Esophagus muscularis mucosa (tissue), 4 donors: Measurements from ENCODE around the gene THUMPD3. TPM values are rescaled to one million over a fixed set of nuclear protein-coding genes. Genes with fewer than 3 reads are reported as not detected.

ENCODE experiments used
- DNase-seq: peaks from one replicate; pipeline ENCODE4 v3.0.0-alpha.2; 2017; ENCODE audit errors: extremely low spot score
- H3K27ac ChIP-seq, 4 donors: fragments of 200-600 bp; sonication (generic); replicated peaks in 1 of 4; 1 replicate in 3 of 4; 2 replicates in 1 of 4; pipeline ENCODE4 v1.5.1; 2016 to 2019; ENCODE audit warnings: mild to moderate bottlenecking in 1 of 4
- H3K27me3 ChIP-seq, 4 donors: fragments of 200-600 bp; sonication (generic); one replicate each; pipeline versions ENCODE4 v1.5.1 to v1.6.0; 2016 to 2019
- H3K36me3 ChIP-seq, 4 donors: fragments of 200-600 bp; sonication (generic); one replicate each; pipeline ENCODE4 v1.5.1; 2016 to 2019
- H3K4me1 ChIP-seq, 4 donors: fragments of 200-600 bp; sonication (generic); one replicate each; pipeline ENCODE4 v1.5.1; 2016 to 2019
- H3K4me3 ChIP-seq, 4 donors: fragments of 200-600 bp; sonication (generic); 1 replicate in 2 of 4; 2 replicates in 2 of 4; pipeline ENCODE4 v1.5.1; 2016 to 2019; ENCODE audit warnings: mild to moderate bottlenecking in 4 of 4, moderate library complexity in 1 of 4
- H3K9me3 ChIP-seq, 4 donors: fragments of 200-600 bp; sonication (generic); 1 replicate in 3 of 4; 2 replicates in 1 of 4; pipeline ENCODE4 v1.5.1; 2016 to 2019
- EP300 ChIP-seq: sonication (generic); formaldehyde crosslinking; IDR thresholded peaks from one replicate; pipeline ENCODE4 v1.6.1; 2017; ENCODE audit warnings: antibody characterized with exemption
- POLR2A ChIP-seq: fragments of 450-650 bp; IDR thresholded peaks from one replicate; pipeline ENCODE4 v1.6.1; 2017; ENCODE audit warnings: antibody characterized with exemption, moderate library complexity, mild to moderate bottlenecking, low read depth
- POLR2AphosphoS5 ChIP-seq, 2 donors: sonication (generic); formaldehyde crosslinking; IDR thresholded peaks; one replicate each; pipeline ENCODE4 v1.6.1; 2017; ENCODE audit warnings: antibody characterized with exemption in 2 of 2
- WGBS: methylation state at CpG from one replicate; pipeline ENCODE4 v1.1.5; 2018; 5-methylcytosine and 5-hydroxymethylcytosine counted together
- intact Hi-C: fragments of 100-400 bp; cut with DNase I; formaldehyde crosslinking; loops from one replicate; pipeline ENCODE4 v1.15.1; 2023
- total RNA-seq, 4 donors: library from RNA; depleted of rRNA; stranded (reverse); fragments of >200 nt; gene quantifications; one replicate each; pipeline versions ENCODE4 v1.1.0 to v1.2.1, GENCODE V29; 2016
- TF ChIP-seq, protein P1 (sequence below), 3 experiments: fragments of 200-600 bp in 2 of 3; fragments of 450-650 bp in 1 of 3; sonication (generic) in 2 of 3; IDR thresholded peaks; one replicate each; pipeline ENCODE4 v1.5.1; 2017 to 2019; ENCODE audit warnings: antibody characterized with exemption in 3 of 3, mild to moderate bottlenecking in 2 of 3, moderate library complexity in 1 of 3

THUMPD3 gene
- total RNA-seq, 4 donors from 2014 or later: 23.8 to 37.4 (median 26.1) TPM

GRCh38 chr3:9422712-9423424 is 60.0 kb downstream of the THUMPD3 start:
- Histone ChIP-seq H3K36me3 (peaks cover 9 to 24% (median 15%) of the 10 kb centered on the region in 4 donors), H3K4me1 (peaks cover 61 to 92% (median 84%) of the 10 kb centered on the region in 4 donors), H3K27ac (peak overlapping the region; percentile 83 to 87 (median 84)), H3K9me3 (no peaks in the 10 kb centered on the region), H3K27me3 (no peaks in the 10 kb centered on the region), H3K4me3 (peak overlapping the region in 3 of 4 donors; percentile 13 to 19 (median 15))
- WGBS: 8% methylated on average over 5 of the region's 5 CpGs
- peak; percentile 93 for DNase-seq
- no peak for TF ChIP-seq POLR2A
- TF ChIP-seq POLR2AphosphoS5 (IDR thresholded peaks at IDR 0.05): peak; percentile 86 to 88
- TF ChIP-seq EP300: no peak
- TF ChIP-seq, protein P1, sequence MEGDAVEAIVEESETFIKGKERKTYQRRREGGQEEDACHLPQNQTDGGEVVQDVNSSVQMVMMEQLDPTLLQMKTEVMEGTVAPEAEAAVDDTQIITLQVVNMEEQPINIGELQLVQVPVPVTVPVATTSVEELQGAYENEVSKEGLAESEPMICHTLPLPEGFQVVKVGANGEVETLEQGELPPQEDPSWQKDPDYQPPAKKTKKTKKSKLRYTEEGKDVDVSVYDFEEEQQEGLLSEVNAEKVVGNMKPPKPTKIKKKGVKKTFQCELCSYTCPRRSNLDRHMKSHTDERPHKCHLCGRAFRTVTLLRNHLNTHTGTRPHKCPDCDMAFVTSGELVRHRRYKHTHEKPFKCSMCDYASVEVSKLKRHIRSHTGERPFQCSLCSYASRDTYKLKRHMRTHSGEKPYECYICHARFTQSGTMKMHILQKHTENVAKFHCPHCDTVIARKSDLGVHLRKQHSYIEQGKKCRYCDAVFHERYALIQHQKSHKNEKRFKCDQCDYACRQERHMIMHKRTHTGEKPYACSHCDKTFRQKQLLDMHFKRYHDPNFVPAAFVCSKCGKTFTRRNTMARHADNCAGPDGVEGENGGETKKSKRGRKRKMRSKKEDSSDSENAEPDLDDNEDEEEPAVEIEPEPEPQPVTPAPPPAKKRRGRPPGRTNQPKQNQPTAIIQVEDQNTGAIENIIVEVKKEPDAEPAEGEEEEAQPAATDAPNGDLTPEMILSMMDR (IDR thresholded peaks at IDR 0.05): peak; percentile 62 to 71 (median 65)
- intact Hi-C loops: loop anchor here (2.0 to 5.0 kb wide), 2 partner anchors 22 to 71 kb away; no protein-coding TSS in a partner anchor

- Histone ChIP-seq H3K4me1 (peaks cover 24 to 49% (median 37%) of the 10 kb centered on the region in 4 donors), H3K27ac (peak overlapping the region in 1 of 4 donors; percentile 6), H3K27me3 (no peaks in the 10 kb centered on the region), H3K9me3 (no peaks in the 10 kb centered on the region), H3K4me3 (no peak overlapping the region), H3K36me3 (peaks cover 50 to 77% (median 61%) of the 10 kb centered on the region in 4 donors)
- TF ChIP-seq, protein P1 (IDR thresholded peaks at IDR 0.05): no peak
- no peak for TF ChIP-seq POLR2A
- TF ChIP-seq POLR2AphosphoS5 (IDR thresholded peaks at IDR 0.05): no peak
- TF ChIP-seq EP300: no peak
- intact Hi-C loops: loop anchor here (5.0 kb wide), 2 partner anchors 36 to 66 kb away; partner anchors contain the start of gene THUMPD3
- DNase-seq: no peak
These were observed 65.6 kb downstream of the THUMPD3 start for GRCh38 chr3:9428411-9428810.

GRCh38 chr3:9430733-9431132 is 67.9 kb downstream of the THUMPD3 start:
- no peak for DNase-seq
- intact Hi-C loops: loop anchor here (5.0 kb wide), 1 partner anchor 48 kb away; no protein-coding TSS in a partner anchor

GRCh38 chr3:9433627-9434521 is 71.0 kb downstream of the THUMPD3 start:
- no peak for TF ChIP-seq EP300
- TF ChIP-seq, protein P1 (IDR thresholded peaks at IDR 0.05): no peak
- TF ChIP-seq POLR2AphosphoS5 (IDR thresholded peaks at IDR 0.05): no peak
- no peak for TF ChIP-seq POLR2A
- Histone ChIP-seq H3K4me1 (peaks cover 0 to 8% (median 3%) of the 10 kb centered on the region in 4 donors), H3K27ac (no peak overlapping the region), H3K9me3 (no peaks in the 10 kb centered on the region), H3K36me3 (peaks cover 80 to 100% (median 94%) of the 10 kb centered on the region in 4 donors), H3K4me3 (no peak overlapping the region), H3K27me3 (no peaks in the 10 kb centered on the region)
- WGBS: 88% methylated on average over 15 of the region's 15 CpGs
- no peak for DNase-seq
- intact Hi-C loops: loop anchor here (5.0 kb wide), 1 partner anchor 52 kb away; no protein-coding TSS in a partner anchor

More at GRCh38 chr3:9430733-9431132, 67.9 kb downstream of the THUMPD3 start:
- TF ChIP-seq POLR2A: no peak
- no peak for TF ChIP-seq POLR2AphosphoS5 (IDR thresholded peaks at IDR 0.05)
- TF ChIP-seq, protein P1 (IDR thresholded peaks at IDR 0.05): no peak
- no peak for TF ChIP-seq EP300
- Histone ChIP-seq H3K27me3 (no peaks in the 10 kb centered on the region), H3K4me3 (no peak overlapping the region), H3K4me1 (peaks cover 10 to 26% (median 15%) of the 10 kb centered on the region in 4 donors), H3K36me3 (peaks cover 73 to 93% (median 84%) of the 10 kb centered on the region in 4 donors), H3K27ac (no peak overlapping the region), H3K9me3 (no peaks in the 10 kb centered on the region)
- WGBS: 99% methylated on average over 3 of the region's 3 CpGs
